Esophagus squamous epithelium (tissue), 5 donors: ENCODE measurements around the gene HTR2A. TPM values are rescaled to one million over a fixed set of nuclear protein-coding genes. Genes with fewer than 3 reads are reported as not detected.

ENCODE experiments used
- DNase-seq: peaks from one replicate; lab custom pipeline; 2025; lab: John Stamatoyannopoulos, UW
- H3K27ac ChIP-seq, 4 donors: fragments of 200-600 bp; sonication (generic); one replicate each; pipeline ENCODE4 v1.5.1; 2016 to 2019; ENCODE audit warnings: mild to moderate bottlenecking in 1 of 4
- H3K27me3 ChIP-seq, 4 donors: fragments of 200-600 bp; sonication (generic); 1 replicate in 3 of 4; 2 replicates in 1 of 4; pipeline versions ENCODE4 v1.5.1 to v1.6.0; 2017 to 2021; ENCODE audit warnings: antibody characterized with exemption in 1 of 4
- H3K36me3 ChIP-seq, 3 donors: fragments of 200-600 bp; sonication (generic); one replicate each; pipeline ENCODE4 v1.5.1; 2016 to 2019
- H3K4me1 ChIP-seq, 3 donors: fragments of 200-600 bp; sonication (generic); one replicate each; pipeline ENCODE4 v1.5.1; 2017 to 2019
- H3K4me3 ChIP-seq, 4 donors: fragments of 200-600 bp; sonication (generic); 1 replicate in 3 of 4; 2 replicates in 1 of 4; pipeline ENCODE4 v1.5.1; 2016 to 2019; ENCODE audit warnings: mild to moderate bottlenecking in 2 of 4, moderate library complexity in 1 of 4
- H3K9me3 ChIP-seq, 3 donors: fragments of 200-600 bp; sonication (generic); one replicate each; pipeline ENCODE4 v1.5.1; 2016 to 2019
- POLR2A ChIP-seq, 4 donors: fragments of 450-650 bp; IDR thresholded peaks; one replicate each; pipeline ENCODE4 v1.6.1; 2017; ENCODE audit warnings: antibody characterized with exemption in 4 of 4, mild to moderate bottlenecking in 4 of 4, moderate library complexity in 3 of 4
- WGBS, 2 donors: methylation state at CpG; one replicate each; pipeline ENCODE4 v1.1.5; 2018; 5-methylcytosine and 5-hydroxymethylcytosine counted together
- intact Hi-C: fragments of 100-400 bp; cut with DNase I; formaldehyde crosslinking; loops from one replicate; pipeline ENCODE4 v1.15.0; 2022
- total RNA-seq, 4 donors: library from RNA; depleted of rRNA; stranded (reverse); fragments of >200 nt; gene quantifications; one replicate each; pipeline ENCODE4 v1.1.0, GENCODE V29; 2016
- TF ChIP-seq, protein P1 (sequence below), 6 experiments: fragments of 450-650 bp in 4 of 6; fragments of 200-600 bp in 2 of 6; sonication (generic) in 2 of 6; IDR thresholded peaks; one replicate each; pipeline ENCODE4 v1.5.1; 2016 to 2019; ENCODE audit warnings: antibody characterized with exemption in 6 of 6, mild to moderate bottlenecking in 4 of 6, moderate library complexity in 4 of 6
- donor health status: DM: yes; HTN: yes; CAD: no.

The HTR2A gene
- total RNA-seq, 4 donors from 2014 or later, result 0.03 to 0.19 TPM; not detected in 2

DNA sequence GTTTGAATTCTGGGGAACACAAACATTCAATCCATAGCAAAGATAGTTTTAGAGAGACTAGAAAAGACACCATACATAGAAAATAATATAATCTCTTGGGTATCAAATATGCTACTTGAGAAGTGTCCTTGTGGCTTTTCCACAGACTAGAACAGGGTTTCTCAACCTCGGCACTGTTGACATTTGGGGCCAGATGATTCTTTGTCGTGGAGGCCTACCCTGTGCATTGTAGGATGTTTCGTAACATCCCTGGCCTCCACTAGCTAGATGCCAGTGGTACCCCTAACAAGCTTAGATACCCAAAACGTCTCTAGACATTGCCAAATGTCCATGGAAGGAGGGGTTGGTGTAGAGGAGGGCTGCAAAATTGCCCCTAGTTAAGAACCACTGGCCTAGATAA is 97.7 kb downstream of the HTR2A start:
- H3K36me3 ChIP-seq, result no peaks in the 10 kb centered on the region
- no peaks in the 10 kb centered on the region for H3K9me3 ChIP-seq
- no peak overlapping the region for H3K4me3 ChIP-seq
- DNase-seq, result no peak
- H3K27ac ChIP-seq, result no peak overlapping the region
- no peaks in the 10 kb centered on the region for H3K27me3 ChIP-seq
- intact Hi-C loops, result no loop called here
- TF ChIP-seq, protein P1, sequence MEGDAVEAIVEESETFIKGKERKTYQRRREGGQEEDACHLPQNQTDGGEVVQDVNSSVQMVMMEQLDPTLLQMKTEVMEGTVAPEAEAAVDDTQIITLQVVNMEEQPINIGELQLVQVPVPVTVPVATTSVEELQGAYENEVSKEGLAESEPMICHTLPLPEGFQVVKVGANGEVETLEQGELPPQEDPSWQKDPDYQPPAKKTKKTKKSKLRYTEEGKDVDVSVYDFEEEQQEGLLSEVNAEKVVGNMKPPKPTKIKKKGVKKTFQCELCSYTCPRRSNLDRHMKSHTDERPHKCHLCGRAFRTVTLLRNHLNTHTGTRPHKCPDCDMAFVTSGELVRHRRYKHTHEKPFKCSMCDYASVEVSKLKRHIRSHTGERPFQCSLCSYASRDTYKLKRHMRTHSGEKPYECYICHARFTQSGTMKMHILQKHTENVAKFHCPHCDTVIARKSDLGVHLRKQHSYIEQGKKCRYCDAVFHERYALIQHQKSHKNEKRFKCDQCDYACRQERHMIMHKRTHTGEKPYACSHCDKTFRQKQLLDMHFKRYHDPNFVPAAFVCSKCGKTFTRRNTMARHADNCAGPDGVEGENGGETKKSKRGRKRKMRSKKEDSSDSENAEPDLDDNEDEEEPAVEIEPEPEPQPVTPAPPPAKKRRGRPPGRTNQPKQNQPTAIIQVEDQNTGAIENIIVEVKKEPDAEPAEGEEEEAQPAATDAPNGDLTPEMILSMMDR (IDR thresholded peaks at IDR 0.05), result no peak
- 73 to 86% methylated on average over 4 of the region's 4 CpGs for WGBS, 2 donors
- H3K4me1 ChIP-seq, result peaks cover 0 to 32% (median 20%) of the 10 kb centered on the region in 3 donors

DNA sequence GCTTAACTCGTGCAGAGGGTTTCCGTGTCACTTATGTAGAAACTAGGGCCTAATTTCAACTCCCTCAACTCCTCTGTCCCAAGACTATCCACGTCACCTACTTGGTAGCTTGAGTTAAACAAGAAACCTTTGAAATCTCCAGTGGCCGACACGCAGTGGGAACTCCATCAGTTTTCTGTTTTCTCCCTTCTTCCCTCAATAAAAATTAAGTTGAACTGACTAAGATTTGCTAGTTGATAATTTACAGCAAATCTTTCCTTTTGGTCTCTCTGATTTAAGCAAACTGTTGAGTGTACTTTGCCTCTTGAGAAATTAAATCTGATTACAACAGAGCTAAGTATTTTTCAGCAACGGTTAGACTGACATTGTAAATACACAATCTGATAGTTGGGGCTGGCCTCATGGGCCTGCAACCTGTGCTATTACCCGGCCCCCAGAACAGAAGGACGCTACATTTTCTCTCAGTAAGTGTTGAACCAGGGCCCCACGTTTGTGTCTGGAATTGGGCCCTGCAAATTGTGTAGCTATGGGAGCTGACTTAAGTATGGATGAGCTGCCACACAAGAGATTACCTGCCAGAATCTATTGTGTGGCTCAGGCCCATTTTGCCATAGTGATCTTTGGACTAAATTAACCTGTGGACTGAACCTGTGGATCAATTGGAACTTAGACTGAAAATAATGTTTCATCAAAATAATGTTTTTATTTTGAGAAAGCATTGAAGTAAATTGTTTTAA is 99.2 kb downstream of the HTR2A start:
- H3K4me1 ChIP-seq, result peaks cover 0 to 44% (median 20%) of the 10 kb centered on the region in 3 donors
- TF ChIP-seq POLR2A (IDR thresholded peaks at IDR 0.05), result no peak
- TF ChIP-seq, protein P1 (IDR thresholded peaks at IDR 0.05), result no peak
- peak overlapping the region; percentile 70 to 91 (median 84) for H3K4me3 ChIP-seq
- no peaks in the 10 kb centered on the region for H3K27me3 ChIP-seq
- WGBS, 2 donors, result 46 to 49% methylated on average over 8 to 9 of the region's 9 CpGs
- intact Hi-C loops, result no loop called here
- peak overlapping the region; percentile 82 to 94 (median 92) for H3K27ac ChIP-seq
- H3K9me3 ChIP-seq, result no peaks in the 10 kb centered on the region
- H3K36me3 ChIP-seq, result no peaks in the 10 kb centered on the region
- no peak for DNase-seq

DNA sequence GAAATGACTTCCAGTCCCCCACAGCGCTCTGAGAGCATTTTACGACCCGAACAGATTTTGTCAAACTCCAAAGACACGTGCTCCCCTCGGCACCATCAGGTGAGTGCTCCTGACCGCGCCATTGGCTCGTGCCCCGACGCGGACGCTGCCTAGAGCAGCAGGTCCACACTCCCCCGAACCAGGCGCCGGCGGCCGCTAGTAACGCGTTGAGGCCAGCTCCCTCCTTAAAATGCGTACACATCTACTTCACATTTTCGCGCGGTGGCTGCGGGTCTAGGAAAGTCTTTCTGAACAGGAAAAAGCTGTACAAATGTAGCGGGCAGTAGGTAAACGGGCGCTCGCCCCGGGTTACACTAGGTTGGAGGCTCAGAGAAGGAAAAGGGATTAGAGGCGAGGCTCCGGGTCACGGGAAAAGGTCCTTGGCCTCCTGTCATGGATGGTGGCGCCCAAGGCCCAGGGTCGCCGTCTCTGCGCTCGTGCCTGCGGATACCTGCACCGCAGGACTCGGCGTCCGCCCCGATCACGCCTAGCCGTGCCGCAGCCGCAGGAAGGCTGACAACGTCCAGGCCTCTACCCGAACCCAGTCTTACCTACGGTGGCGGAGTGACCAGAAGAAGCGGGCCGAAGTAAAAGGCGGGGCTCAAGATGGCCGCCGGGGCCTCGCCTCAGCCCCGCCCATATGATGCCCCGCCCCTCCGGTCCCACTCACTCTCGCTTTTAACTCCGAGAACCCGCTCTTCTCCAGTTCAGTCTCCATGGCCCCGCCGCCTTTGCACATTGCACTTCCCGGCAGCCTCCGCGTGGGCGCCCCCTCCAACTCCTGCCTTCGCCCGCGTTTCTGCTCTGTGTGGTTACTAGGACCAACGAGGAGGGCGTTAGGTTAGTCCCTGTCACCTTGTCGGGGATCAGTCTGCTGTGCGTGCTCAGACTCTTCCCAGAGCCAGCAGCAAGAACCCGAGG is 100.1 kb downstream of the HTR2A start, which contains the start of gene ESD:
ESD (minus strand) TSS at position 647 of the 960 bp plus-strand sequence. CDS start 5,748 bp downstream, outside the sequence.
- Histone ChIP-seq H3K27me3 (no peaks in the 10 kb centered on the region), H3K9me3 (no peaks in the 10 kb centered on the region), H3K36me3 (no peaks in the 10 kb centered on the region), H3K4me3 (peak within 1 kb of the TSS; percentile 70 to 91 (median 84)), H3K4me1 (peaks cover 0 to 48% (median 20%) of the 10 kb centered on the region in 3 donors), H3K27ac (peak within 1 kb of the TSS; percentile 82 to 94 (median 92))
- TF ChIP-seq, protein P1 (IDR thresholded peaks at IDR 0.05), result peak in 2 of 6 experiments; percentile 8 to 9
- peak in 2 of 4 donors; percentile 58 to 81 for TF ChIP-seq POLR2A (IDR thresholded peaks at IDR 0.05)
- intact Hi-C loops, result no loop called here
- peak; percentile 64 for DNase-seq
- WGBS, 2 donors, result 0% methylated on average over 20 to 41 of the region's 77 CpGs

DNA sequence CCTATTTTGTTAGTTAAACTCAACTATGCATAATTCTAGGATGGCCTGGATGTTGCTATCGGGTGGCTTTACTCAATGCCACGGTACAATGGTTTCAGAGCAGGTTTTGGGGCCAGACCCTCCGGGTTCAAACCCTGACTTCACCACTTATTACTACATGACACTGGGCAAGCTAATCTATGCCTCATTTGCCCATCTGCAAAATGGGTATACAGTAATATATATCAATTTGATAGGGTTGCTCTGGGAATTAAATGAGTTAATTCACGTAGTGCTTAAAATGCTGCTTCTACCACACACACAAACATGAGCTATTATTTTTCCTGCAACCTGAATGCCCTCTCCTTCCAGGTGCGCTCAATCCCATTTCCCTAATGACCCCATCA is 100.7 kb downstream of the HTR2A start:
- intact Hi-C loops, result no loop called here
- no peak for DNase-seq
- WGBS, 2 donors, result 52 to 57% methylated on average over 5 of the region's 5 CpGs
- H3K27me3 ChIP-seq, result no peaks in the 10 kb centered on the region
- peak overlapping the region; percentile 82 to 94 (median 92) for H3K27ac ChIP-seq
- H3K4me1 ChIP-seq, result peaks cover 0 to 48% (median 20%) of the 10 kb centered on the region in 3 donors
- H3K36me3 ChIP-seq, result peaks cover 0 to 7% (median 0%) of the 10 kb centered on the region in 3 donors
- no peak for TF ChIP-seq POLR2A (IDR thresholded peaks at IDR 0.05)
- TF ChIP-seq, protein P1 (IDR thresholded peaks at IDR 0.05), result no peak
- H3K4me3 ChIP-seq, result peak overlapping the region; percentile 70 to 91 (median 84)
- H3K9me3 ChIP-seq, result no peaks in the 10 kb centered on the region
